ENCODE data around the gene NIP7. TPM values are rescaled to one million over a fixed set of nuclear protein-coding genes. Genes with fewer than 3 reads are reported as not detected.
"Not testable (repeated sequence)": the region's sequence is repeated elsewhere in the genome, so short reads cannot be mapped to it uniquely, and the experiment has no call there.

Gene NIP7
- 5.2 TPM for total RNA-seq

DNA sequence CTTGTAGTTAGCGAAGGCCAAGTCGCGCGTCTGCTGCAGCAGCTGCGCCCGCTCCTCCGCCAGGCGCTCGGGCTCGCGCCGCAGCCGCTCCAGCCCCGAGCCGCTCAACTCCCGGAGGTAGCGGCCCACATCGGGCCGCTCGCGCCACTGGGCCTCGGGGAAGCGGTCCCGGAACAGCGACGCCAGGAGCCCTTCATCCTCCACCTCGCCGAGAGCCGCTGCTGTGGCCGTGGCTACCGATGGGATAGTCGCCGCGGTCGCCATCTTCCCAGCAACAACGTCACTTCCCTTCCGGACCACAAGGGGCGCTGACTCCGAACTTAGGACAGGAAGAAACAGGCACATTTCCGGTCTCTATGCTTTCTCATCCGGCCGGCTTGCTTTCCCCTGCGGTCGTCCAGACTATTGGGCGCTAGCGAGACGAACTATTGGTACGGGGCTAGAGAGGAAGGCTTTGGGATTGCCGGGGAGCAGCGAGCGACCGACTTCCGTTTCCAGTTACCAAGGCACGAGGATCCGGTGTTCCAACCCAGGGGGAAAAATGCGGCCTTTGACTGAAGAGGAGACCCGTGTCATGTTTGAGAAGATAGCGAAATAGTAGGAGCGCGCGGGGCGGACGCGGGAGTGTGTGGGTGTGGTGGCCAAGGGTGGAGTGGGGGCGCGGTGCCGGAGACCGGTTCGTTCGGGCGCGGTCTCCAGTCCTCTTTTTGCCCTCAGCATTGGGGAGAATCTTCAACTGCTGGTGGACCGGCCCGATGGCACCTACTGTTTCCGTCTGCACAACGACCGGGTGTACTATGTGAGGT, at the start of gene NIP7, which contains the start of gene COG8:
Gene NIP7 (plus strand): TSS at position 484 of the 806 bp plus-strand sequence. CDS start 58 bp downstream, at position 542.
Gene COG8 (minus strand): TSS at position 276 of the 806 bp plus-strand sequence. CDS start 12 bp downstream, at position 264.
- intact Hi-C loops (cut with DNase I), result loop anchor here (1.0 to 10.0 kb wide), 3 partner anchors 9 to 1495 kb away; partner anchors contain the start of genes CENPT, NUTF2, PDF and THAP11

DNA sequence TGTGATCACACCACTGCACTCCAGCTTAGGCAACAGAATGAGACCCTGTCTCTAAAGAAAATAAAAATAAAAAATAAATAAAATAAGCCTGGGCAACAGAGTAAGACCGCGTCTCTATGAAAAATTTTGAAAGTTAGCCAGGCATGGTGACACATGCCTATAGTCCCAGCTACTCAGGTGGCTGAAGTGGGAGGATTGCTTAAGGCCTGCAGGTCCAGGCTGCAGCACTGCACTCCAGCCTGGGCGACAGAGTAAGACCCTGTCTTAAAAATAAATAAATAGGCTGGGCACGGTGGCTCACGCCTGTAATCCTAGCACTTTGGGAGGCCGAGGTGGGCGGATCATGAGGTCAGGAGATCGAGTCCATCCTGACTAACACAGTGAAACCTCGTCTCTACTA, 47.9 kb upstream of the NIP7 start:
- H3K4me3 ChIP-seq; H3K4me1 ChIP-seq; H3K9me3 ChIP-seq; intact Hi-C loops (cut with DNase I); DNase-seq (ENCODE audit: low spot score in 2 of 2); H3K27me3 ChIP-seq; H3K27ac ChIP-seq; H3K36me3 ChIP-seq: not testable (repeated sequence)

More for the DNA sequence above, at the start of gene NIP7, which contains the start of gene COG8:
- peak; percentile 88 to 98 for DNase-seq (ENCODE audit: low spot score in 2 of 2)
- Histone ChIP-seq H3K4me3 (peak within 1 kb of the TSS; percentile 93 to 95), H3K9me3 (no peaks in the 10 kb centered on the region), H3K27me3 (no peaks in the 10 kb centered on the region), H3K4me1 (peaks cover 12 to 23% of the 10 kb centered on the region in 2 donors), H3K27ac (peak within 1 kb of the TSS; percentile 88 to 91), H3K36me3 (peaks cover 22 to 24% of the 10 kb centered on the region in 2 donors)
- TF ChIP-seq, protein P1, sequence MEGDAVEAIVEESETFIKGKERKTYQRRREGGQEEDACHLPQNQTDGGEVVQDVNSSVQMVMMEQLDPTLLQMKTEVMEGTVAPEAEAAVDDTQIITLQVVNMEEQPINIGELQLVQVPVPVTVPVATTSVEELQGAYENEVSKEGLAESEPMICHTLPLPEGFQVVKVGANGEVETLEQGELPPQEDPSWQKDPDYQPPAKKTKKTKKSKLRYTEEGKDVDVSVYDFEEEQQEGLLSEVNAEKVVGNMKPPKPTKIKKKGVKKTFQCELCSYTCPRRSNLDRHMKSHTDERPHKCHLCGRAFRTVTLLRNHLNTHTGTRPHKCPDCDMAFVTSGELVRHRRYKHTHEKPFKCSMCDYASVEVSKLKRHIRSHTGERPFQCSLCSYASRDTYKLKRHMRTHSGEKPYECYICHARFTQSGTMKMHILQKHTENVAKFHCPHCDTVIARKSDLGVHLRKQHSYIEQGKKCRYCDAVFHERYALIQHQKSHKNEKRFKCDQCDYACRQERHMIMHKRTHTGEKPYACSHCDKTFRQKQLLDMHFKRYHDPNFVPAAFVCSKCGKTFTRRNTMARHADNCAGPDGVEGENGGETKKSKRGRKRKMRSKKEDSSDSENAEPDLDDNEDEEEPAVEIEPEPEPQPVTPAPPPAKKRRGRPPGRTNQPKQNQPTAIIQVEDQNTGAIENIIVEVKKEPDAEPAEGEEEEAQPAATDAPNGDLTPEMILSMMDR (IDR thresholded peaks at IDR 0.05), result peak; percentile 80 to 94 (median 82)

DNA sequence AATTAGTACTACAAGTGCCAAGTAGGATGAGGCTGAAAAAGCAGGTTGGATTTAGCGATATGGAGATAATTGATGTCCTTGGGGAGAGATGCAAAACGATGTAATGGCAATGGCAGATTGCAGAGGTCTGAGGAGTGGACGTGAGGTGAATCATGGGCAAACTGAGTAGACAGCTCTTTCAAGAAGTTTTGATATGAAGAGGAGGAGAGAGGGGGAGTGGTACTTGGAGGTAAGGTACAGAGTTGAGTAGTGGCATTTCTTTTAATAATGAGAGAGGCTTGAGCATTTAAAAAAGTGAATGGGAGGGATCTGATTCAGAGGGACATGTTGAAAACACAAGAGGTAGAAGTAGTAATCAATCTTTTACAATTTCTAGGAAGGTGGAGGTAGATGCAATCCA, 46.2 kb upstream of the NIP7 start:
- no peaks in the 10 kb centered on the region for H3K36me3 ChIP-seq
- TF ChIP-seq, protein P1 (IDR thresholded peaks at IDR 0.05), result no peak
- intact Hi-C loops (cut with DNase I), result no loop called here

DNA sequence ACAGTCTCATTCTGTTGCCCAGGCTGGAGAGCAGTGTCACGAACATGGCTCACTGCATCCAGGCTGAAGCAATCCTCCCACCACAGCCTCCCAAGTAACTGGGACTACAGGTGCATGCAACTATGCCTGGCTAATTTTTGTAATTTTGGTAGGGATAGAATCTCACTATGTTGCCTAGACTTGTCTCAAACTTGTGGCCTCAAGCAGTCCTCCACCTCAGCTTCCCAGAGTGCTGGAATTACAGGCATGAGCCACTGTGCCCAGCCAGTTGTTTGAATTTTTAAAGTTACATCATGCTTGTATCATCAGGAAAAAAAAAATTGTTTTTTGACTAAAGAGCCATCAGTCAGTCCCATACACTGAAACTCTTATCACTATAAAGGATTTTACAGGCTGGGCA, 45.5 kb upstream of the NIP7 start:
- no peaks in the 10 kb centered on the region for H3K27me3 ChIP-seq
- DNase-seq (ENCODE audit: low spot score in 2 of 2), result no peak
- no peak overlapping the region for H3K27ac ChIP-seq
- no peaks in the 10 kb centered on the region for H3K4me1 ChIP-seq
- H3K9me3 ChIP-seq, result no peaks in the 10 kb centered on the region
- no peak overlapping the region for H3K4me3 ChIP-seq
- intact Hi-C loops (cut with DNase I), result no loop called here
- TF ChIP-seq, protein P1 (IDR thresholded peaks at IDR 0.05), result no peak
- no peaks in the 10 kb centered on the region for H3K36me3 ChIP-seq

More for the DNA sequence above, 46.2 kb upstream of the NIP7 start:
- Histone ChIP-seq H3K9me3 (no peaks in the 10 kb centered on the region), H3K27ac (no peak overlapping the region), H3K4me3 (no peak overlapping the region), H3K27me3 (no peaks in the 10 kb centered on the region), H3K4me1 (no peaks in the 10 kb centered on the region)
- no peak for DNase-seq (ENCODE audit: low spot score in 2 of 2)

DNA sequence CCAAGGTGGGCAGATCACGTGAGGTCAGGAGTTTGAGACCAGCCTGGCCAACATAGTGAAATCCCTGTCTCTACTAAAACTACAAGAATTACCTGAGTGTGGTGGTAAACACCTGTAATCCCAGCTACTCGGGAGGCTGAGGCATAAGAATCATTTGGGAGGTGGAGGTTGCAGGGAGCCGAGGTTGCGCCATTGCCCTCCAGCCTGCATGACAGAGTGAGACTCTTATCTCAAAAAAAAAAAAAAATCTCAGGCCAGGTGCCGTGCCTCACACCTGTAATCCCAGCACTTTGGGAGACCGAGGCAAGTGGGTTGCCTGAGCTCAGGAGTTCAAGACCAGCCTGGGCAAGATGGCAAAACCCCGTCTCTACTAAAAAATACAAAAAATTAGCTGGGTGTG, 42.8 kb upstream of the NIP7 start:
- intact Hi-C loops (cut with DNase I); H3K27ac ChIP-seq; H3K4me1 ChIP-seq; H3K4me3 ChIP-seq; H3K9me3 ChIP-seq; H3K27me3 ChIP-seq: not testable (repeated sequence)
- peaks cover 16 to 19% of the 10 kb centered on the region in 2 donors for H3K36me3 ChIP-seq
- DNase-seq (ENCODE audit: low spot score in 2 of 2), result peak in 1 of 2 donors; percentile 51

DNA sequence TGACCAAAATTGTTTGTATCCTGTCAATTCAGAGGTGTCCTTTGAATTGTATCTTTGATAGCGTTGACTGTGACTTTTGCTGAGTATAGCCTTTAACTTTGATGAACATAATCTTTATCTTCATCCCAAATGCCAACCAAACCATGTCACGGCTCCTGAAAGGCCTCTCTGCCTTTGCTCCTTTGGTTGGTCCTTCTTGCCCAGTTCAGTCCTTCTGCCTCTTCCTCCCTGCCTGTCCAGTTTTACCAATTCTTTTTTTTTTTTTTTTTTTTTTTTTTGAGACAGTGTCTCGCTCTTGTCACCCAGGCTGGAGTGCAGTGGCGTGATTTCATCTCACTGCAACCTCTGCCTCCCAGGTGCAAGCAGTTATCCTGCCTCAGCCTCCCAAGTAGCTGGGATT, 41.3 kb upstream of the NIP7 start:
- DNase-seq (ENCODE audit: low spot score in 2 of 2), result no peak
- TF ChIP-seq, protein P1 (IDR thresholded peaks at IDR 0.05), result no peak
- Histone ChIP-seq H3K4me3 (no peak overlapping the region), H3K9me3 (no peaks in the 10 kb centered on the region), H3K27ac (no peak overlapping the region), H3K27me3 (no peaks in the 10 kb centered on the region), H3K4me1 (no peaks in the 10 kb centered on the region), H3K36me3 (peaks cover 16 to 19% of the 10 kb centered on the region in 2 donors)
- intact Hi-C loops (cut with DNase I), result no loop called here

Data from ascending aorta (tissue), 2 donors.